ENCODE results near the gene SPIN2A.
"Not testable (repeated sequence)": the region's sequence is repeated elsewhere in the genome, so short reads cannot be mapped to it uniquely, and the experiment has no call there.

Gene SPIN2A

GRCh38 chrX:57137073-57137472, at the start of gene SPIN2A:
Gene SPIN2A (minus strand): TSS chrX:57137397. CDS start chrX:57136597, 800 bp downstream.
- DNase-seq: not testable (repeated sequence)

- no peak for DNase-seq
Observed at GRCh38 chrX:57178605-57179004, 41.4 kb upstream of the SPIN2A start.

- DNase-seq: no peak
Observed at GRCh38 chrX:57177070-57177469, 39.9 kb upstream of the SPIN2A start.

- DNase-seq: no peak
Observed at GRCh38 chrX:57172544-57172943, 35.3 kb upstream of the SPIN2A start.

GRCh38 chrX:57156397-57157049, 19.3 kb upstream of the SPIN2A start:
- DNase-seq: peak; percentile 56

- peak; percentile 10 for DNase-seq
Observed at GRCh38 chrX:57155171-57155570, 18.0 kb upstream of the SPIN2A start.

GRCh38 chrX:57152222-57152621, 15.0 kb upstream of the SPIN2A start:
- DNase-seq: not testable (repeated sequence)

GRCh38 chrX:57138674-57139073, 1.5 kb upstream of the SPIN2A start:
- no peak for DNase-seq

- DNase-seq: no peak
Observed at GRCh38 chrX:57137501-57137900, 304 bp upstream of the SPIN2A start.

GRCh38 chrX:57136589-57136988, 608 bp downstream of the SPIN2A start:
- not testable (repeated sequence) for DNase-seq

GRCh38 chrX:57135287-57135686, 1.9 kb downstream of the SPIN2A start:
- no peak for DNase-seq

- no peak for DNase-seq
Observed at GRCh38 chrX:57134702-57135101, 2.5 kb downstream of the SPIN2A start.

- DNase-seq: no peak
Observed at GRCh38 chrX:57133706-57134105, 3.5 kb downstream of the SPIN2A start.

- peak; percentile 28 for DNase-seq
Observed at GRCh38 chrX:57133284-57133683, 3.9 kb downstream of the SPIN2A start.

GRCh38 chrX:57132046-57132445, 5.2 kb downstream of the SPIN2A start:
- no peak for DNase-seq

- DNase-seq: no peak
Observed at GRCh38 chrX:57121816-57122215, 15.4 kb downstream of the SPIN2A start.

GRCh38 chrX:57121162-57121755, 15.9 kb downstream of the SPIN2A start, which contains the start of gene SPIN2B:
Gene SPIN2B (minus strand): TSS chrX:57121548.
- peak; percentile 91 for DNase-seq

- not testable (repeated sequence) for DNase-seq
Observed at GRCh38 chrX:57120619-57121161, 16.5 kb downstream of the SPIN2A start.

GRCh38 chrX:57119416-57119815, 17.8 kb downstream of the SPIN2A start:
- DNase-seq: no peak

GRCh38 chrX:57117566-57117965, 19.6 kb downstream of the SPIN2A start:
- DNase-seq: peak; percentile 31

- no peak for DNase-seq
Observed at GRCh38 chrX:57104921-57105398, 32.2 kb downstream of the SPIN2A start.

GRCh38 chrX:57104406-57104805, 32.8 kb downstream of the SPIN2A start:
- no peak for DNase-seq

- no peak for DNase-seq
Observed at GRCh38 chrX:57103489-57103888, 33.7 kb downstream of the SPIN2A start.

- DNase-seq: not testable (repeated sequence)
Observed at GRCh38 chrX:57102918-57103317, 34.3 kb downstream of the SPIN2A start.
